HG03097 (cell line): ENCODE results near the gene ADAMTSL5.
"Not testable (repeated sequence)": the region's sequence is repeated elsewhere in the genome, so short reads cannot be mapped to it uniquely, and the experiment has no call there.

ENCODE experiments used
- ATAC-seq: cut with Tn5 transposase; IDR thresholded peaks from one replicate; pipeline ENCODE4 v1.9.1; 2021; ENCODE audit not compliant: unreplicated experiment, low FRiP score

Gene ADAMTSL5

DNA sequence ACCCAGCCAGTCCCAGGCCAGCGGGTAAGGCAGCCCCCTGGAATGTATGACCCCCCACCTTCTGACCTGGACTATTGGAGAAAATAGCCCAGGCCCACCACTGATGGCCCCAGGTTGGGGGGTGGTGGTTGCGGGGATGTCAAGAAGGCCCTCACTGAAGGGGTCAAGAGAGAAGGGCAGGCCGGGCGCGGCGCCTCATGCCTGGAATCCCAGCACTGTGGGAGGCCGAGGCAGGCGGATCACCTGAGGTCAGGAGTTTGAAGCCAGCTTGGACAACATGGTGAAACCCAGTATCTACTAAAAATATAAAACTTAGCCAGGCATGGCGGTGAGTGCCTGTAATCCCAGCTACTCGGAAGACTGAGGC is 1.5 kb upstream of the ADAMTSL5 start:
- ATAC-seq = no peak

DNA sequence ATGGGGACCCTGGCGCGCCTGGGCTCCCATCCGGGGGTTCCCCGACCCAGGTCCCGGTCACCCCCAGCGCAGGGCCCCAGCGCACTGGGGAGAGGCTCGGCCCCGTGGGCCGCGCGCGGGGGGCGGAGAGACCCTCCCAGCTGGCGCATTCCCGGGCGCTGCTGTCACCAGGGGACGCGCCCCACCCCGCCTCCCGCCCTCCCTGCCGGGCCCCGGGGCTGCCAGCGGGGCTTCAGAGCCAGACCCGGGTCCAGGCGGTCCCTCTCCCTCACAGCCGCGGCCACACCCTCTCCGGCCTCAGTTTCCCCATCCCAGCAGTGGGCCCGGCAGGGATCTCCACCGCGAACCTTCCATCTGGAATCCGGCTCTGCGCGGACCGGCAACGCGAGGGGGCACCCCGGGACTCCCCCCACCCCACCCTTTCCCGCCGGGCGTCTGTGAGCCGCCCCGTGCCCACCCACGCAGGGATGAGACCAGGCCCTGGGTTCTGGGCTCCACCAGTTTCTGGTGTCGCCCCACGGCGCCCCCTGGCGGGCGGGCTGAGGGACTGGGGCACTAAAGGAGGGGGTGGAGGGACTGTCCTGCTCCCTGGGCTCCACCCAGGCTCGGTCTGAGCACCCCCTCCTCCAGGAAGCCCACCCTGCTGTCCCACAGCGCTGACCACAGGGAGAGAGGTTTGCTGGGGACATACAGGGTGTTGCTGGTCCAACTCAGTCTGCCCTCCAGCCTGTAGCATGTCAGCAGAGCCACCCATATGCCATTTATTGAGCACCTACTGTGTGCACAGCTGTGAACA is 878 bp upstream of the ADAMTSL5 start:
- ATAC-seq = no peak

- no peak for ATAC-seq
Observed at GRCh38 chr19:1511318-1512317, 1.2 kb downstream of the ADAMTSL5 start.

DNA sequence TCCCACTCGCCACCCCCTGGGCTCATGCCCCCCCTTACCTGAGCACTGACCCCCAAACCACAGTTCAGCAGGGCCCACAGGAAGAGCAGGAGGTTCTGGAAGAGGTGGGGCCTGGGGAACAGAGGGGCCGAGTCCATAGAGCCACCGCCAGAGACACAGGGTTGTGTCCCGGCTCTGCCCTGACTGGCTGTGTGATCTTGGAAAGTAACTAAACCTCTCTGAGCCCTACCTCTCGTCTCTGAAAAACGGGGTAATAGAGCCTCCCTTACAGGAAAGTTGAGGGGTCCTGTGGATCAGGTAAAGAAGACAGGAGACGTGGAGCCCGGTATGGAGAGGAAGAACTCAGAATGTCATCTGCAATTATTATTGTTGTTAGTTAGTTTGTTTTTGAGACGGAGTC is 2.0 kb downstream of the ADAMTSL5 start:
- no peak for ATAC-seq

DNA sequence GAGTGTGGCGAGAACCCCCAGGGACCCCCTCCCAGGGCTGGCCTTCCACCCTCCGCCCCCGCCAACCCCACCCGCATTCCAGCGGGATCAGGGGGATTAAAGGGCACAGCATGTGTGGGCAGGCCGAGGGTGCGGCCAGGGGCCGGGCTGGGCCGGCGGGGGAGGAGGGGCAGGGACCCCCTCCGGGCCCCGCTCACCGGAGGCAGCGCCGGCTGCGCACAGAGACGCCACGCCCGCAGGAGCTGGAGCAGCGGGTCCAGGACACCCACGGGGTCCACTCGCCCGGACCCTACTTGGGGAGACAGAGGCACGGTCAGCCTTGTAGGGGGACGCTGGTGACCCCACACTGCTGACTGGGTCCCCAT is 2.4 kb downstream of the ADAMTSL5 start:
- ATAC-seq = no peak

GRCh38 chr19:1509602-1510441 is 3.0 kb downstream of the ADAMTSL5 start:
- ATAC-seq = no peak

DNA sequence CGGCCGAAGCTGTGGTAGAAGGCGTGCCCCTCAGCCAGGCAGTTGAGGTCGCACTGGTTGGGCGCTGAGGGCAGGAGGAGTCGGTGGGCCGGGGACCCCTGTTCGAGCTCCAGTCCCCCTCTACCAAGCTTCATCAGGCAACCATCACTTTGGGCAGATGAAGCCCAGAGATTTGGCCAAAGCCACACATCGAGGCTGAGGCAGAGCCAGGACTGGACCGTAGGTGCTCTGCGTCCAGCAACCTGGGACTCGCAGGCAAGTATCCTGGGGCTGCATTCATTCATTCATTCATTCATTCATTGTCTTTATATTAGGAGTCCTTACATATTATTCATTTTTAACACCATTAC is 4.3 kb downstream of the ADAMTSL5 start:
- no peak for ATAC-seq

DNA sequence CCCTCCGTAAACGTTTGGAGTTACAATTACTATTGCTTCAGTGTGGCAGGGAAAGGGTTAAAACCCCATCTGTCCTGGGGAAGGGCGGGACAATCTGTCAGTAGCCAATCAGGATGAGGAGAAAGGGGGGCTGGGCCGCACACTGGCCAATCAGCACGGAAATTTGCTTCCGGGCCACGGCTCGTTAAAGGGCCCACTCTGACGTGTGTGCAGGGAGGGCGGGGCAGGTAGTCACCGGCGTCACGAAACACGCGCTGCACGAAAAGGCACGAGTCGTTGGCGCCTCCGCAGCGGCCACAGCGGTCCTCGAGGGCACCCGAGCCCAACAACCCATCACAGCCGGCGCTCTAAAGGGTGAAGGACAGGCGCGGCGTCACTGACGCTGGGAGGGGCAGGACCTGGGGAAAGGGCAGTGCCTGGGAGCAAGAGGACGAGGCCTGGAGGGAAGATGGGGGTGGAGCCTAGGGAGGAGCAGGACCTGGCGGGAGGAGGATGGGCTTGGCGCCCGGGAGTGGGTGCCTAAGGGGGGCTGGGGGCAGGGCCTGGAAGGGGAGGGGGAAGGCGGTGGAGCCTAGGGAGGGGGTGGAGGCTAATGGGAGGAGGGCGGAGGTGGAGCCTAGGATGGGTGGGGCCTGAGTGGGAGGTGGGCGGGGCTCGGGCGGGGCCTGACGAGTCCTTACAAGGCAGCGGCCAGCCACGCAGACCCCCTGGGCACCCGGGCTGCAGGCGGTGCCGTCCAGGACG is 4.9 kb downstream of the ADAMTSL5 start:
- ATAC-seq = no peak

DNA sequence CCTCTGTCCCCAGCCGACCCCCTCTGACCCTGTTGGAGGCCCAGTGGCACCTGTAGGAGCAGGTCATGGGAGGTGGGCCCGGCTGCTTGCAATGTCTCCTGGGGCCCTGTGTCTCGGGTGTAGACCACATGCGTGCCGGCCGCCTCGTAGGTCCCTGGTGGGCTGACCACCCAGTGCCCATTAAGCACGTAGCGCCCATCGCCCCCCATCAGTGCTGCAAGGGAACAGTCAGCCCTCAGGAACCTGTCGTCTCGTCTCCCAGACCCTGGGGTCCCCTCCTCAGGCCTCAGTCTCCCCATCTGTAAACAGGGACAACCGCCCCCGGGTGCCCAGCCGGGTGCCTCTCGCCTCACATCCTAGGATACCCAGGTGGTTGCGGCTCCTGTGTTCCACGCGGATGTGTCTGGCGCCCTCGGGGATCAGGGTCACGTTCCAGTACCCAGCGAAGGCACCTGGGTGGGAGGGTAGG is 5.6 kb downstream of the ADAMTSL5 start:
- no peak for ATAC-seq

GRCh38 chr19:1505991-1506881 is 6.6 kb downstream of the ADAMTSL5 start:
- ATAC-seq = no peak

GRCh38 chr19:1505012-1505411 is 7.8 kb downstream of the ADAMTSL5 start:
- no peak for ATAC-seq

GRCh38 chr19:1503925-1504773 is 8.7 kb downstream of the ADAMTSL5 start:
- no peak for ATAC-seq

GRCh38 chr19:1503089-1503924 is 9.5 kb downstream of the ADAMTSL5 start:
- no peak for ATAC-seq

DNA sequence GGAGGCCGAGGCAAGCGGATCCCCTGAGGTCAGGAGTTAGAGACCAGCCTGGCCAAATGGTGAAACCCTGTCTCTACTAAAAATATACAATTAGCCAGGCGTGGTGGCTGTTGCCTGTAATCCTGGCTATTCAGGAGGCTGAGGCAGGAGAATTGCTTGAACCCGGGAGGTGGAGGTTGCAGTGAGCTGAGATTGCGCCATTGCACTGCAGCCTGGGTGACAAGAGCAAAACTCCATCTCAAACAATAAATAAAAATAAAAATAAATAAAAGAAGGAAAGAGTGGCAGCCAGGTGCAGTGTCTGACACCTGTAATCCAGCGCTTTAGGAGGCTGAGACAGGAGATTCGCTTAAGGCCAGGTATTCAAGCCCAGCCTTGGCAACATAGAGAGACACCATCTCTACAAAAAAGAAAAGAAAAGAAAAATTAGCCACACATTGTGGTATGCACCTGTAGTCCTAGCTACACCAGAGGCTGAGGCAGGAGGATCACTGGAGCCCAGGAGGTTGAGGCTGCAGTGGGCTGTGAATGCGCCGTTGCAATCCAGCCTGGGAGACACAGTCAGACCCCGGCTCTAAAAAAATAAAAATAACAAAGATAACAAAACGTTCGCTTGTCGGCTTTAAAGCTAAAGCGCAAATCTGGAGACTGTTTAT is 10.3 kb downstream of the ADAMTSL5 start:
- ATAC-seq = no peak

GRCh38 chr19:1501200-1501595 is 11.6 kb downstream of the ADAMTSL5 start:
- no peak for ATAC-seq

DNA sequence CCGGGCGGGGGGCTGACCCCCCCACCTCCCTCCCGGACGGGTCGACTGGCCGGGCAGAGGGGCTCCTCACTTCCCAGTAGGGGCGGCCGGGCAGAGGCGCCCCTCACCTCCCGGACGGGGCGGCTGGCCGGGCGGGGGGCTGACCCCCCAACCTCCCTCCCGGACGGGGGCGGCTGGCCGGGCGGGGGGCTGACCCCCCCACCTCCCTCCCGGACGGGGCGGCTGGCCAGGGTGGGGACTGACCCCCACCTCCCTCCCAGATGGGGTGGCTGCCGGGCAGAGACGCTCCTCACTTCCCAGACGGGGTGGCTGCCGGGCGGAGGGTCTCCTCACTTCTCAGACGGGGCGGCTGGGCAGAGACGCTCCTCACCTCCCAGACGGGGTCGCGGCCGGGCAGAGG is 13.6 kb downstream of the ADAMTSL5 start:
- not testable (repeated sequence) for ATAC-seq
